GM18873 (cell line): ENCODE results near the gene ACMSD.
"Not testable (repeated sequence)": the region's sequence is repeated elsewhere in the genome, so short reads cannot be mapped to it uniquely, and the experiment has no call there.

Source experiments
- ATAC-seq: cut with Tn5 transposase; IDR thresholded peaks from one replicate; pipeline ENCODE4 v1.9.1; 2021; ENCODE audit warnings: mild to moderate bottlenecking, moderate library complexity, moderate number of reproducible peaks; ENCODE audit not compliant: unreplicated experiment, low FRiP score

Gene ACMSD

DNA sequence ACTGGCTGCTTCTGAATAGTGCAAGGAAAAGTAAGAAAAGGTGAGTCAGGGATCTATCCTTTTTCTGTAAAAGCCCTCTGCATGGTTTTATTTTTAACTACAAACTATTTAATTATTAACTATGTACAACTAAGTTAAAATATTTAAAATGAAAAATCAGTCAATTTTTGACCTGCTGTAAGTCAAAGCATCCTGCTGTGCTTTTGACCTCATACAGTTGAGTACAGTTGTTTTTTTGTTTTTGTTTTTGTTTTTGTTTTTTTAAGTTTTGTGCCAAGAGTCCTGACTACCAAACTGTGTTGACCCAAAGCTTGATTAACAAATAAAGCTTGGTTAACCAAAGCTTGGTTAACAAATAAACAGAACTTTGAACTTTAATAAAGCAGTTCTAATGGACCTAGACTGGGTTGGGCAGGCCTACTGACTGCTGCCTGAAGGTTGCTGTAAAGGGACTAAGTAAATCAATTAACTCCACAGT lies at the start of gene ACMSD:
Gene ACMSD, plus strand, starts transcription at position 474 of the 478 bp plus-strand sequence. CDS start 67 bp downstream, outside the sequence.
- no peak for ATAC-seq

DNA sequence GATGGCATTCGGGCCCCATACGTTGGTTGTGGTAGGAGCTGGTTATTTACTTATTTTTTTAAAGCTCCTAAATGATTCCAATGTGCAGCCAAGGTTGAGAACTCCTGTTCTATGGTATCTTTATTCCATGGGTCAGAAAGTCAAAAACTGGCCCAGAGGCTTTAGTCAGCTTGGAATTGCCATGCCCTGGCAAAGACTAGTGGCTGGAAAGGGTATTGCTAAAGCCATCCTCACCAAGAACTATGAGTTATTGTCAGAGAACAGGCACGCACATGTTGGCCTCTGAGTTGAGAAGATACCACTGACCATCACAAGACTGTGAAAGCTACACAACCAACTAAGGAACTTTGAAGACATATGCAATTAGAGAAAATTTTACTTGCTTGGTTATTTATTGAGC lies 47.9 kb upstream of the ACMSD start:
- no peak for ATAC-seq

DNA sequence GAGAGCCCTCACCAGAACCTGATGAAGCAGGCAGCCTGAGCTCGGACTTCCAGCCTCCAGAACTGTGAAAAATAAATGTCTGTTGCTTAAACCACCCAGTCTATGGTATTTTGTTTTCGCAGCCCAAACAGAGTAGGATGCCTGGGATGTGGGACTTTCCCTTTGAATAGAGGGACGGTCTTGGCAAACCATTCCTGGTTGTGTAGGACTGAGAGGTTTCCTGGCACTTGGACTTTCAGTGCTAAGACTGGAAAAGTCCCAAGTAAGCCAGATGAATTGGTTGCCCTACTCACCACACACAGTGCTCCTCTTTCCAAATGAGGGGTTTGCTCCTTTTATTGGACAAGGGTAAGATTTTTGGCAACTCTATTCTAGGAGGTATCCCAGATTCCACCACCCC lies 46.8 kb upstream of the ACMSD start:
- no peak for ATAC-seq

DNA sequence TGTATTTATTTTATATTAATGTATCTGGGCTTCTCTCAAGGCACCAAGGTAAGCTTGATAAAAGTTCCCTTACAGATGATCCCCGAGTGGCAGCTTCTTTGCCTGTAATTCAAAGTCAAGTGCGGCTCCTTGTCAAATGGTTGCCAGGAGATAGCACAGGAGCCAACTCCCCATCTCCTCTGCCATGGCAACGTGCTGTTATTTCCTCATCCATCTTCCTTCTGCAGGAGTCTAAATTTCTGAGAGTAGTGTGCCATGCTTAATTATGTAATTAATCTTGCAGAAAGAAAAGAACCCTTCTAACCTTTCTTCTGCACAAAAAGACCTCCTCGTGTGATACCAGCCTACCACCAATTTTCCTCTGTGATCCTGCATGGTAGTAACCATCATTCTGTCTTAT lies 46.2 kb upstream of the ACMSD start:
- no peak for ATAC-seq

DNA sequence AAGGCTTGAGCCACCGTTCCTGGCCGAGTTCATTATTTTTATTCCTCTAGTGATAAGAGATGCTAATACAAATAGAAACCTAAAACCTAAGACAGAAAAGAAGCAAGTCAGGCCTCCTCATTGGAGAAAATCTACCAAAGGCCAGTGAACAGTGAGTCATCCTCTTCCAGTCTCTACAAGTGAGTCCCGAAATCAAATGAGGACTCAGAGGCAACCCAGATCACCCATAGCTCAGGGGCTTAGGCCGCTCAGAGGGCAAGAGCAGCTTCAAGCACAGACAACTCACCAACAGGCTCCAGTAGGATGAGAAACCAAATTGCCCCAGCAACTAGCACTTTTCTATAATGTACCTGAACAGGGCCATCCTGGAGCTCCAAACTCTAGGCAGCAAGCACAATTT lies 42.7 kb upstream of the ACMSD start:
- ATAC-seq, result no peak

DNA sequence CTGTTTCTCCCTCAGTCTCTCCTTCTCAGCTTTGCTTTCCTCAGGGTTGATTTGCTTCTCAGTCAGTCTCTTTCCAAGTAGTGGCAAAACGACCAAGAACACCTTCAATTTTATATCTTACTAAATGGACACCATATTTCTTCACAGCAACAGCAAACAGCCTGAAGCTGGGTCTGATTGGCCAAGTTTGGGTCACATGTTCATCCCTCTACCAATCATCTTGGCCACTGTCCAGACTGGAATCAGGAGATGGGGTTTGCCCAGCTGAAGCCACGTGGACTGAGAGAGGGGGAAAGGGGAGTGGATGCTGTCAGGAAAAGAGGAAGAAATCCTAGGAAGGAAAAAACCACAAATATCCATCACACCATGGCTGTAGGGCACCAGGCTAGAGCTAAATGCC lies 42.0 kb upstream of the ACMSD start:
- no peak for ATAC-seq

DNA sequence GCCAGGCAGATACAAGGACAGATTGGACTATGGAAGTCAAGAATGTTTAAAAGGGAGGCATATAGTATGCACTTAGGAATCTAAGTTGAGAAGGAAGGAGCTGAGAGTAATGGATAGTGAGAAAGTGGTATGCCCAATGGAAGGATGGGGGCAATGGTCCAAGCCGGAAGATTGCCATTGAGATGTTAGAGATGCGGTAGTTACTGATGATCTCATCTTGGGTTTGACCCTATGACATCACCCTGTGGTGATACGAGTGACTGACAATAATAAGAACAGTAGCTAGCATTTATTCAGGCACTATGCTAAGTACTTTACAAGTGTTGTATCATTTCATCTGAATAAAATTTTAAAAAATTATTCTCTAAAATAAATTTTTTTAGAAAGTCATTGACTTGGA lies 38.5 kb upstream of the ACMSD start:
- ATAC-seq, result no peak

DNA sequence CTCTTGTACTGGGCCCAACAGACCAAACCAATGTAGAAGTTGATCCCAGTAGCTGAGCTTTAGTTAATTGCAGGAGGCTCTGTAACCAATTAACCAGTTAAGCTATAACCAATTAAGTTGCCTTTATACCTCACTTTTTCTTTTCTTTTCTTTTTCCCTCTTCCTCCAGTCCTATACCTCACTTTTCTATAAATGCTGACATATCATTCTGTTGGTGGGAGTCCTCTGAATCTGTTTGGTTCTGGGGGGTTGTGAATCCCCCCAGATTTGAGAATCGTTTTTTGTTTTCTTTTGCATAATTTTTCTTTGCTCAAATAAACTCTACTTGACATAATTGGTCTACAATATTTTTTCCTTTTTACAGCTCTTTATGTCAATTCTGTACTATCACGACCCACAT lies 38.1 kb upstream of the ACMSD start:
- no peak for ATAC-seq

DNA sequence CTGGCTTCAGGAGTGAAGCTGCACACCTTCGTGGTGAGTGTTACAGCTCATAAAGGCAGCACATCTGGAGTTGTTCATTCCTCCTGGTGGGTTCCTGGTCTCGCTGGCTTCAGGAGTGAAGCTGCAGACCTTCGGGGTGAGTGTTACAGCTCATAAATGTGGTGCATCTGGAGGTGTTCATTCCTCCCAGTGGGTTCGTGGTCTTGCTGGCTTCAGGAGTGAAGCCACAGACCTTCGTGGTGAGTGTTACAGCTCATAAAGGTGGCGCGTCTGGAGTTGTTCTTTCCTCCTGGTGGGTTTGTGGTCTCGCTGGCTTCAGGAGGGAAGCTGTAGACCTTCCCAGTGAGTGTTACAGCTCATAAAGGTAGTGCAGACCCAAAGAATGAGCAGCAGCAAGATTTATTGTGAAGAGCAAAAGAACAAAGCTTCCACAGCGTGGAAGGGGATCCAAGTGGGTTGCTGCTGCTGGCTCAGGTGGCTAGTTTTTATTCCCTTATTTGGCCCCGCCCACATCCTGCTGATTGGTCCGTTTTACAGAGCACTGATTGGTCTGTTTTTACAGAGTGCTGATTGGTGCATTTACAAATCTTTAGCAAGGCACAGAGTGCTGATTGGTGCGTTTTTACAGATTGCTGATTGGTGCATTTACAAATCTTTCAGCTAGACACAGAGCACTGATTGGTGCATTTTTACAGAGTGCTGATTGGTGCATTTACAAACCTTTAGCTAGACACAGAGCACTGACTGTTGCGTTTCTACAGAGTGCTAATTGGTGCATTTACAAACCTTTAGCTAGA lies 34.6 kb upstream of the ACMSD start:
- ATAC-seq, result not testable (repeated sequence)

DNA sequence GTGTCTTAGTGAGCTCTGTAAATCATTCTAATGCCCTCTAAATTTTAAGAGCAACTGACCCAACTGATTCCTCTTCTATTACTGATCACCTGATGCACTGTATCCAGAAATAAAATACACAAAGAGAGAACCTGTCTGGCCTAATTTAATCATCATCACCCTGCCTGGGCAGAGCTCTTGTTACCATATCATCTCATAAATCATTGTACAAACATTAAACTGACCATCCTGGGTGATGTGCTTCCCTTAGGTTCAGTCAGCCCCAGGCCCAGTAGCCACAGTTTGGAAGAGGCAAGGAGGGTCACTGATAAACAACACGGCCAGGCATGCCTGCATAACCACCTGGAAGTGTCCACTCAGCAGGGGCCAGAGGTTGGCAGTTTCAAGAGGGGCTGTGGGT lies 22.7 kb upstream of the ACMSD start:
- ATAC-seq, result no peak

DNA sequence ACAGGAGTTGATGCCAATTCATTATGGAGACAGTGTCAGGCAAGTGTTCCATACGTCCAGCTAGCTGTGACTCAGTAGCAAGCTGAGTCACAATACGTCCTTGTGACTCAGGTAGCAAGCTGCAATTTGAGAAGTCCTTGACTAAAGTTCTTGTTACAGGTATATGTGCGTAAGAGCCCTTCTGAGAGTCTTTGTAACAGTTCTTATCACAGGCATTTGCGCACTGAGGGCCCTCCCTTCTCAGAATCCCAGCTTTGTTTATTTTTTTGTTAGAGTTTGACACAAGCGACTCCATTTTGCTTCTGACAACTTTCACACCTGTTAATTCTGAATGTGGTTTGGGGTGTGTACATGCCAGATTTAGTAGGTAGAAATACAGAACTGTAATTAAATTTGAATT lies 20.1 kb upstream of the ACMSD start:
- ATAC-seq, result no peak

DNA sequence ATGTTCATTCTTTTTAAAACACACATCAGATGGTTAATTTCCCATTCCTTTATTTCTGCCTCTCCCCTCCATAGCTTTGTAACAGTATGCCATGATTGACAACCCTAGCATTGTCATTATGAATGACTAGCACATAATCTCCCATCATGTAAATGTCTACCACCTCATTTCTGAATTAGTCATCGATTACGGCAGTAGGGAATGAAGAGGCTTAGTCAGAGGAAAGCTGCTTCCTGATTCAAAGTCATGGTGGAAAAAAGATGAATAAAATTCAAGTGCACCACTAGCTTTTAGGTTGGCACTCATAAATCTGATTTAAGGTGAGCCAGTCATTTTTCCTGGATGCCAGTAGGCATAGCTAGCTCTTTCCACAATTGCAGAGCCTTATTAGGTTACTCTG lies 19.1 kb upstream of the ACMSD start:
- ATAC-seq, result no peak

DNA sequence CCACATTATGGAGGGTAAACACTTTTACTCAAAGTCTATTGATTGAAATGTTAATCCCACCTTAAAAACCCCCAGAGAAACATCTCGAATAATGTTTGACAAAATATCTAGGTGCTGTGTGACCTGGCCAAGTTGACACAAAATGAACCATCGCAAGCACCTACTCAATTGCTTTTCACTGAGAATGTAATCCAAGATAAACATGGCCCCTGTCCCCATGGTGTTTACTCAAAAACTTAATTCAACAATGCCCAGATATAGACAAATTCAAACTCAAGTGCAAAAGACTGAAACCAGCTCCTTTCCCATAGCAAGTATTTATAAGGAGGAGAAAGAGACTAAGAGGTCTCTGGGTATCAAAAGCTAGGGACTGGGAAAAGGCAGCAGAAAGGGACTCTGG lies 15.0 kb upstream of the ACMSD start:
- ATAC-seq, result no peak

DNA sequence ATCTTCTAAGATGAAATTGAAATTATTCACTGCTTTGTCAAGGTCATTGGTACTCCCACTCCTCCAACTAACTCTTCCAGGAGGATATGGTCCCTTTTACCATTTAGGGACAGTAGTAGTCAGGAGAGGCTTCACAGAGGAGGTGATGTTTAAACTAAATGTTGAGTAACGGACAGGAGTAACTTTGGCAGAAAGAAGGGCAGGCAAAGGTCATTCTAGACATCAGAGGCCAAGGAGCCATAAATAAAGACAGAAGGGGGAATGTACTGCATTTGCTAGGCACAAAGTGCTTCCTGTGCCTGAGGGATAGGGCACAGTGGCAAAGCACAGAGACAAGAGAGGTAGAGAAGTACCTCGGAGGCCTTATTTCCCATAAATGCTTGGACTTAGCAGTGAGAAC lies 14.6 kb upstream of the ACMSD start:
- ATAC-seq, result no peak

DNA sequence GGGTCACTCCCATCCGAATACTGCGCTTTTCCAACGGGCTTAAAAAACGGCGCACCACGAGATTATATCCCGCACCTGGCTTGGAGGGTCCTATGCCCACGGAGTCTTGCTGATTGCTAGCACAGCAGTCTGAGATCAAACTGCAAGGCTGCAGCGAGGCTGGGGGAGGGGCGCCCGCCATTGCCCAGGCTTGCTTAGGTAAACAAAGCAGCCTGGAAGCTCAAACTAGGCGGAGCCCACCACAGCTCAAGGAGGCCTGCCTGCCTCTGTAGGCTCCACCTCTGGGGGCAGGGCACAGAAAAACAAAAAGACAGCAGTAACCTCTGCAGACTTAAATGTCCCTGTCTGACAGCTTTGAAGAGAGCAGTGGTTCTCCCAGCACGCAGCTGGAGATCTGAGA lies 12.7 kb upstream of the ACMSD start:
- ATAC-seq, result not testable (repeated sequence)

DNA sequence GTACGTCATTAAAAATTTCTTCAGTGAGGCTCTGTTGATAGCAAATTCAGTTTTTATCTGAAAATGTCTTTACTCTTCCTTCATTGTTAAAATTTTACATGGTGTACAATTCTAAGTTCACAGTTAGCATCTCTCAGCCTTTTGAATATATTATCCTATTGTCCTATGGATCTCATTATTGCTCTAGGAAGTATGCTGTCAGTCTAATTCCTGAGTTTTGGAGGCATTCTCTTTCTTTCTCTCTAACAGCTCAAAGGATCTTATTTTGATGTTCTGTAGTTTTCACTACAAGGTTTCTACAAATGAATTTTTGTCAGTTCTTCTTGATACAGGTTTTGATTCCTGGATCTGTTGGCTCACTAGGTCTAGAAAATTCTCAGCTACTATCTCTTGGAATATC lies 2.9 kb upstream of the ACMSD start:
- ATAC-seq, result no peak

DNA sequence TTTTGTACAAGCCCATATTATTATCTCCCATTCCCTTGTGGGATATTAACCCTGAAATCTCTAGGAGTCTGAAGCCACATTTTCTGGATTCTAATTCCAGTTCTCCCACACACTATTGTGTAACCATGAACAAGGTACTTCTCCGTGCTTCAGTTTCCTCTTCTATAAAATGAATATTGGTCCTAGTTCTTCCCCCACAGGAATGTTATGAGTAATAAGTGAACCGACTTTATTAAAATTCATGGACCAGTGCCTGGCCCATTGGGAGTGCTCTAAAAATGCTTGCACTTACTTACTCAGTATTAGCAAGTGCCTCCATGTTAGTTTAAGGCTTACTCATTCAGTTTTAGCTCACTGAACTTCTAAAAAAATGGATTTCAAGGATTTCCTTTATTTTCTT lies 1.4 kb upstream of the ACMSD start:
- no peak for ATAC-seq

DNA sequence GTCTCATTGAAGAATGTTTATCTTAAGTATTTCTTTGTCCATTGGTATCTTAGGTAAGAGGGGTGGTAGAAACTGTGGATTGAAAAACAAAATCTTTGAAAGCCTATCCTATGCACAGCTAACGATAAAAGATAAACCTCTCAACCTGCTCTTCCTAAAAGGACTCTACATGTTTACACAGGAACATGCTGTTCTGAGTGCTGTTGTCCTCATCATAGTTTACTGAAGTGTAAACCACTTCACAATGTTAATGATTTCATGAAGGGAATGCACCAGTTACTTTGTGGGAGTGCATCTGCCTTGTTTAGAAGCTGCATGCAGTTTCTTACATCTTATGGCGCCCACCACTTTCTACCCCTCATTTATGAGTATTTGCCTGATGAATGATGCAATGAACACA lies 1.2 kb downstream of the ACMSD start:
- ATAC-seq, result peak; percentile 81

DNA sequence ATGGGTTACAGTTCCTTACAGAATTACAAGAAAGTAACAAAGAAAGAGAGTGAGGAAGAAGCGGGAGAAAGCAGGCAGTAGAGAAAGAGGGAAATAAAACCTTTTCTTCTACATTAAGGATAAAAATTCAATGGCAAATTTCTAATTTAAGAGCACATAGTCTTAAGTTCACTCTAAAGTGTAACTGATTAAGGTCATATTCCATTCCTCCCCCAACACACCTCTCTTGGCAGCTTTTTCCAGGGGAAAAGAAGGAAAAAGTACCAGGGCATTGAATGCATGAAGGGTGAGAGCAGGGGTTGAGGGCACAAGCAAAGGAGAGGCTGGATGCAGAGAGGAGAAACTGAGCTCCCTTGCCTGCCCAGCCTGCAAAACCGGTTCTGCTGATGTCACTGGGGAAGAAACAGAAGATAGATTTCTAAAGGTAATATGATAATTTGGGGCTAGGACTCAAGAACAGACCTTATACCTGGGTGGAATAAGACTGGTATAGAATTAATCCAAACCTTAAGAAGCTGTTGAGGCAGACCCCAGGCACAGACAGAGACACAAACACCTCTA lies 4.6 kb downstream of the ACMSD start:
- no peak for ATAC-seq

DNA sequence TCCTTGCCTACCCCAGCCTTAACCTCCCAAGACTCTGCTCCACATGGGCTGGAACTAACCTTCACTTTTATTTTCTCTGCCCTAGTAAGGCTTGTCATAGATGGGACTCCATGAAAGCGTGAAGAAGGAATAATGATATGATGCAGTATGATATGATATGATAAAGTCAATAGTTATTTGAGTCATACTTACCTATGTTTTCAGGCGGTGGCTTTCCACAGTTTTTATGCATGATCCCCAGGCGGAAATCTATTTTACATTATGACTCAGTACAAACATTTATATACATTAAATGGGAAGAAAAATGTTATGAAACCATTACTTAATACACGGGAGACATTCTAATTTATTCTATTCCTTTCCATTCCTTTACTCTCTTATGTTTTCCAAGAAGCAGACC lies 5.6 kb downstream of the ACMSD start:
- ATAC-seq, result no peak

DNA sequence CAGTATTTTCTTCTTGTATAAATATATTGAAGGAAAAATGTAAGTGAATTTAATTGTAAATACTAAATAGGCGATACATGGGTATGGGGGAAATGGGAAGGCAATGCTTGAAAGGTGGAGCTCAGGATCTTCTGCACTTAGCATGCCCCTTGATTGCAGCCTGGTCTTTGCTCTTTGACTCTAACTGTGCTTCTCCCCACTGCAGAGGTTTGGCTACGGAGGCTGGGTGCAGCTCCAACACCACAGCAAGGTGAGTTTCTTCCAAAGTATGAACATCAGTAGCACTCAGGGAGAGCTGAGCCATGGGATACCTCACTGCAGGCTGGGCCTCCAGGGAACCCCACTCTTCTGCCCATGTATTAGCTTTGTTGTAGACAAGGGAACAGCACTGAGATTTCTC lies 6.6 kb downstream of the ACMSD start:
- no peak for ATAC-seq

DNA sequence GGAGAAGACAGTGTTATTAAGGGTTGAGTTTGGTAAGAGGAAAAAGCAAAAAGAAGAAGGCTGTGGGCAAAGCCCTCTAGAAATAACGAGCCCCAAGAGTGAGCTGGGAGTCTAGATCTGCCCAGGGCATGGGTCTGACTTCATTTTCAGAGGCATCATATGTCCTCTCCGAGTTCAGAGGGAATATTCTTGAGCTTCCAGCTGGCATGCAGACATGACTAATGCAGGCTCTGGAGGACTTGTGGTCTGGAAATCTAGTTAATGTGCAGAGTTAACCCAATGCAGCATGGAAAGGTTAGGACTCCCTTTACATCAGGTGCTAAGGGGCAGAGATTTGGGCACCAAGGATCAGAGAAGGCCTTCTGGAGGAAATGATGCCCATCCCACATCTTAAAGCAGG lies 7.3 kb downstream of the ACMSD start:
- ATAC-seq, result no peak
